Hepatocyte (in vitro differentiated cells): ENCODE results near the gene SPACA9. TPM values are rescaled to one million over a fixed set of nuclear protein-coding genes. Genes with fewer than 3 reads are reported as not detected.

Source experiments
- DNase-seq: peaks from one replicate; pipeline ENCODE4 v3.0.0-alpha.2; 2016; ENCODE audit warnings: low spot score
- H2AFZ ChIP-seq: fragments of 200-600 bp; sonication (generic); 2 replicates; pipeline ENCODE4 v1.6.0; 2016; ENCODE audit warnings: antibody characterized with exemption, mild to moderate bottlenecking
- H3K27ac ChIP-seq: fragments of 200-600 bp; sonication (generic); 2 replicates; pipeline ENCODE4 v1.5.1; 2016; ENCODE audit warnings: mild to moderate bottlenecking
- H3K27me3 ChIP-seq: fragments of 200-600 bp; sonication (generic); 2 replicates; pipeline ENCODE4 v1.6.1; 2016
- H3K36me3 ChIP-seq: fragments of 200-600 bp; sonication (generic); replicated peaks from 2 replicates; pipeline ENCODE4 v1.5.1; 2016; ENCODE audit warnings: low read depth; ENCODE audit not compliant: insufficient read depth
- H3K4me1 ChIP-seq: fragments of 200-600 bp; sonication (generic); 2 replicates; pipeline ENCODE4 v1.5.1; 2016; ENCODE audit warnings: mild to moderate bottlenecking, moderate library complexity; ENCODE audit not compliant: insufficient read depth
- H3K4me2 ChIP-seq: fragments of 200-600 bp; sonication (generic); 2 replicates; pipeline ENCODE4 v1.6.0; 2016
- H3K4me3 ChIP-seq: fragments of 200-600 bp; sonication (generic); 2 replicates; pipeline ENCODE4 v1.5.1; 2016; ENCODE audit warnings: mild to moderate bottlenecking
- H3K79me2 ChIP-seq: fragments of 200-600 bp; sonication (generic); 2 replicates; pipeline ENCODE4 v1.6.0; 2017; ENCODE audit warnings: mild to moderate bottlenecking
- H3K9me2 ChIP-seq: fragments of 200-600 bp; sonication (generic); replicated peaks from 2 replicates; pipeline ENCODE4 v1.6.0; 2017; ENCODE audit warnings: mild to moderate bottlenecking; ENCODE audit not compliant: insufficient read depth
- H3K9me3 ChIP-seq: fragments of 200-600 bp; sonication (generic); 2 replicates; pipeline ENCODE4 v1.5.1; 2016; ENCODE audit warnings: low read depth, mild to moderate bottlenecking
- H4K20me1 ChIP-seq: fragments of 200-600 bp; sonication (generic); 2 replicates; pipeline ENCODE4 v1.6.0; 2016; ENCODE audit warnings: mild to moderate bottlenecking; ENCODE audit not compliant: insufficient read depth, poor library complexity, severe bottlenecking
- EZH2 ChIP-seq: fragments of 200-600 bp; sonication (generic); IDR thresholded peaks from 2 replicates; pipeline ENCODE4 v1.6.1; 2016; ENCODE audit warnings: antibody characterized with exemption, mild to moderate bottlenecking, borderline replicate concordance
- EZH2phosphoT487 ChIP-seq: fragments of 200-600 bp; sonication (generic); IDR thresholded peaks from one replicate; pipeline ENCODE4 v1.6.1; 2018; ENCODE audit warnings: antibody characterized with exemption, mild to moderate bottlenecking, low read depth, moderate library complexity; ENCODE audit not compliant: unreplicated experiment, severe bottlenecking
- WGBS: methylation state at CpG from one replicate; pipeline ENCODE4 v1.1.6; 2016; ENCODE audit warnings: low lambda C conversion rate; ENCODE audit errors: missing lambda C conversion rate; 5-methylcytosine and 5-hydroxymethylcytosine counted together
- polyA plus RNA-seq: library from polyadenylated mRNA; unstranded; fragments of >200 nt; fragmentation: Nextera tagmentation; extraction: Ambion mirVana; gene quantifications from 2 replicates; pipeline ENCODE4 v1.2.1, GENCODE V29; 2016
- total RNA-seq: library from RNA; depleted of rRNA; stranded (reverse); fragments of >200 nt; gene quantifications from 2 replicates; pipeline ENCODE4 v1.2.3, GENCODE V29; 2014
- TF ChIP-seq, protein P1 (sequence below): fragments of 200-600 bp; sonication (generic); IDR thresholded peaks from 2 replicates; pipeline ENCODE4 v1.5.1; 2016; ENCODE audit warnings: antibody characterized with exemption, mild to moderate bottlenecking; ENCODE audit not compliant: poor library complexity

SPACA9 gene
- total RNA-seq, result 0.44 and 1.9 TPM in 2 replicates
- polyA plus RNA-seq, result 3.3 and 5.6 TPM in 2 replicates

DNA sequence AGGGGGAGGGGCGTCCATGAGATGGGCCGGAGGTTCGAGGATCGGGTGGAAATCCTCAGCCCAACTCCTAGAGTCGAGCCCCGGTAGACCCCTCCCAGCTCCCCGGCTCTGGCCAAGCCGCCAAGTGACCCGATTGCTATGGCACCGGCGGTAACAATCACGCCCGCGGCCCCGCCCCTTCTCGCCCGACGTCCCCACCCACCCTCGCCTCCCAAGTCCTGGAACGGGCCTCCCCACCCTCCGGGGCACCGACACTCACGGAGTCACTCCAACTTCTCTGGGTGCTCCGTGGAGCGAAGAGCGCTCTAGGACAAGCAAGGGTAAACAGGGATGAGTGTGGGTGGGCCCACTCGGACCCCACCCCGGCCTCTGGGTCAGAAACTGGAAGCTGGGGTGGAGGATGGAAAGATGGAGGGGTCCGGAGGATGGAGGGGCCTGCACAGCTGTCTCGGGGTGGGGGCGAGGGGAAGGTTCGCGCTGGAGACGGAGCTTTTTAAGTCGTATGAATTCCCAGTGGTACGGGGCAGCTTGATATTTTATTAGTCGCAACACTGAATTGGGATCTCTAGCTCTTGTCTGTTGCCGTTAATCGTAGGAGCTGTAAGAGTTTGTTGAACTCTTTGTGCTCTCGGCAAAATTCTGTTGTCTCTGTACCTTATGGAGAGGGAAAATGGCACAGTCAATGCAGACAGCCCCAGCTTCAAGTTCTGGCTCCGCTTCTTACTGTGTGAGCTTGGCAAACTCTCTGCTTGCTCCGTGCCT, at the start of gene SPACA9:
TSS of gene SPACA9 (plus strand) at position 204 of the 762 bp plus-strand sequence. CDS start 5,050 bp downstream, outside the sequence.
- Histone ChIP-seq H3K4me1 (peaks cover 4% of the 10 kb centered on the region), H3K9me2 (no peaks in the 10 kb centered on the region), H3K36me3 (no peaks in the 10 kb centered on the region), H3K27ac (peak within 1 kb of the TSS; percentile 90), H3K4me3 (peak within 1 kb of the TSS; percentile 96), H3K9me3 (no peaks in the 10 kb centered on the region), H3K27me3 (no peaks in the 10 kb centered on the region), H4K20me1 (no peaks in the 10 kb centered on the region), H3K4me2 (peak within 1 kb of the TSS; percentile 96), H3K79me2 (no peaks in the 10 kb centered on the region), H2AFZ (peak within 1 kb of the TSS; percentile 100)
- peak; percentile 84 for DNase-seq
- TF ChIP-seq EZH2 (no peak), EZH2phosphoT487 (no peak)
- TF ChIP-seq, protein P1, sequence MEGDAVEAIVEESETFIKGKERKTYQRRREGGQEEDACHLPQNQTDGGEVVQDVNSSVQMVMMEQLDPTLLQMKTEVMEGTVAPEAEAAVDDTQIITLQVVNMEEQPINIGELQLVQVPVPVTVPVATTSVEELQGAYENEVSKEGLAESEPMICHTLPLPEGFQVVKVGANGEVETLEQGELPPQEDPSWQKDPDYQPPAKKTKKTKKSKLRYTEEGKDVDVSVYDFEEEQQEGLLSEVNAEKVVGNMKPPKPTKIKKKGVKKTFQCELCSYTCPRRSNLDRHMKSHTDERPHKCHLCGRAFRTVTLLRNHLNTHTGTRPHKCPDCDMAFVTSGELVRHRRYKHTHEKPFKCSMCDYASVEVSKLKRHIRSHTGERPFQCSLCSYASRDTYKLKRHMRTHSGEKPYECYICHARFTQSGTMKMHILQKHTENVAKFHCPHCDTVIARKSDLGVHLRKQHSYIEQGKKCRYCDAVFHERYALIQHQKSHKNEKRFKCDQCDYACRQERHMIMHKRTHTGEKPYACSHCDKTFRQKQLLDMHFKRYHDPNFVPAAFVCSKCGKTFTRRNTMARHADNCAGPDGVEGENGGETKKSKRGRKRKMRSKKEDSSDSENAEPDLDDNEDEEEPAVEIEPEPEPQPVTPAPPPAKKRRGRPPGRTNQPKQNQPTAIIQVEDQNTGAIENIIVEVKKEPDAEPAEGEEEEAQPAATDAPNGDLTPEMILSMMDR, result no peak
- WGBS, result 23% methylated on average over 27 of the region's 42 CpGs

- Histone ChIP-seq H3K4me1 (no peaks in the 10 kb centered on the region), H3K4me2 (no peak overlapping the region), H3K79me2 (no peaks in the 10 kb centered on the region), H3K4me3 (no peak overlapping the region), H3K36me3 (no peaks in the 10 kb centered on the region), H4K20me1 (no peaks in the 10 kb centered on the region), H2AFZ (no peak overlapping the region), H3K27ac (no peak overlapping the region), H3K9me2 (no peaks in the 10 kb centered on the region), H3K27me3 (no peaks in the 10 kb centered on the region), H3K9me3 (no peaks in the 10 kb centered on the region)
- TF ChIP-seq EZH2, result no peak
- TF ChIP-seq, protein P1, result no peak
- TF ChIP-seq EZH2phosphoT487, result no peak
- DNase-seq, result no peak
- 78% methylated on average over 9 of the region's 9 CpGs for WGBS
Measured at GRCh38 chr9:132832171-132832881, 46.4 kb upstream of the SPACA9 start.

GRCh38 chr9:132833550-132834121, 45.1 kb upstream of the SPACA9 start:
- no peaks in the 10 kb centered on the region for H3K27me3 ChIP-seq
- TF ChIP-seq EZH2 (no peak), EZH2phosphoT487 (no peak)
- TF ChIP-seq, protein P1, result no peak
- H3K27ac ChIP-seq, result no peak overlapping the region
- no peaks in the 10 kb centered on the region for H3K4me1 ChIP-seq
- H3K4me3 ChIP-seq, result no peak overlapping the region
- no peaks in the 10 kb centered on the region for H3K79me2 ChIP-seq
- no peak overlapping the region for H2AFZ ChIP-seq
- DNase-seq, result no peak
- no peaks in the 10 kb centered on the region for H3K36me3 ChIP-seq
- H3K9me3 ChIP-seq, result no peaks in the 10 kb centered on the region
- 83% methylated on average over 24 of the region's 24 CpGs for WGBS
- no peaks in the 10 kb centered on the region for H4K20me1 ChIP-seq
- no peaks in the 10 kb centered on the region for H3K9me2 ChIP-seq
- no peak overlapping the region for H3K4me2 ChIP-seq
